Upper lobe of right lung (tissue), 1 donor: ENCODE data around the gene CTBP2. TPM values are rescaled to one million over a fixed set of nuclear protein-coding genes. Genes with fewer than 3 reads are reported as not detected.
A peak's percentile ranks its signal among the peaks of the same experiment; 100 is the strongest.

Experiments used
- ATAC-seq: fragments of 200-7000 bp; cut with Tn5 transposase; one replicate; pipeline ENCODE4 v1.9.1; 2020; ENCODE audit warnings: mild to moderate bottlenecking, moderate library complexity
- DNase-seq: peaks from one replicate; pipeline ENCODE4 v3.0.0-alpha.2; 2020
- H3K27ac ChIP-seq: fragments of 200-600 bp; one replicate; pipeline ENCODE4 v1.8.0; 2022
- H3K27me3 ChIP-seq: fragments of 200-600 bp; one replicate; pipeline ENCODE4 v1.8.0; 2022; ENCODE audit warnings: mild to moderate bottlenecking
- H3K36me3 ChIP-seq: fragments of 200-600 bp; one replicate; pipeline ENCODE4 v1.8.0; 2022
- H3K4me1 ChIP-seq: fragments of 200-600 bp; one replicate; pipeline ENCODE4 v1.8.0; 2022
- H3K4me3 ChIP-seq: fragments of 200-600 bp; one replicate; pipeline ENCODE4 v1.8.0; 2022; ENCODE audit warnings: mild to moderate bottlenecking
- H3K9me3 ChIP-seq: fragments of 200-600 bp; one replicate; pipeline ENCODE4 v1.8.0; 2022
- CTCF ChIP-seq: fragments of 200-600 bp; IDR thresholded peaks from one replicate; pipeline ENCODE4 v1.8.0; 2022; ENCODE audit warnings: antibody characterized with exemption
- intact Hi-C: fragments of 100-400 bp; cut with DNase I; formaldehyde crosslinking; loops from one replicate; pipeline ENCODE4 v1.11.0; 2022
- total RNA-seq: library from RNA; stranded (reverse); fragmentation: NEBNext Ultra II Directional; extraction: Animal tissue kit (Norgen Biotek cat#: 25700); gene quantifications from one replicate; pipeline ENCODE4 v1.2.1, GENCODE V29; 2021
- donor health status: DM: no; HTN: yes; CAD: no; lungs with severe emphysema.

Gene CTBP2
- total RNA-seq, 1 donor from 2014 or later: 66.7 TPM

DNA sequence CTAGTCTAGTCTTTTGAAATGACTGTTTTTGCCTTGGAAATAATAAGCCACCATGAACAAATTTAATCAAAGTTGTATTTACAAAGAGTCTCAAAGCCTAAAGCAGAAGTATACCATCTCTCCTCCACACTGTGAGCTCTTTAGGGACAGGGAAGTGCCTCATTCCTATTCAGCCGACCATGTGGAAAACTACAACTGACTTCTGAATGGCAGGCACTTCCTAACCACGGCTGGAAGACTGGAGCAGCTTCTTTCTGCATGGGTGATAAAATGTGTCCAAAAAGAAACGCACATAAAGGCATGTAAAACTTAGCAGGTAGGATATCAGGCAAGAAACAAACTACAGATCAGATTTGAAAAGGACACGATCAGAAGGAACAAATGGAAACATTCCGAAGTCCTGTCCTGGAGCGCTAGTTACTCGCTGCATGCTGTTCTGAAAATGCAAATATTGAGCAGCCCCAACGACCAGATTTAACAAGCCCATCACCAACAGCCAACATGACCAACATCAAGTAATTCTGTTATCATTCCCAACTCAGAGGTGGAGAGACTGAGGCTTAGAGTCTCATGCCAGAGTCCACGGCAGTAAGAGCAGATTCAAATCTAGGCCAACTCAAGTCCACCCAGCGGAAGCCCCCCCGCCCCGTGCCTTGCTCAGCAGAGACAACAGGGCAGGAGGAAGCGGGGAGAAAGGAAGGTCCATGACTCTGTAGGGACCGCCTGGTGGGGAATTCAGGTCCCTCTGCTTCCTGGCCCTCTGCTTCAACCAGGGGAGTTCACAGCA is 26.5 kb downstream of the CTBP2 start:
- Histone ChIP-seq H3K4me1 (peaks cover 18% of the 10 kb centered on the region), H3K27ac (no peak overlapping the region), H3K27me3 (no peaks in the 10 kb centered on the region), H3K9me3 (no peaks in the 10 kb centered on the region), H3K4me3 (no peak overlapping the region), H3K36me3 (peaks cover 25% of the 10 kb centered on the region)
- DNase-seq (peak; percentile 31), ATAC-seq (no peak)
- intact Hi-C loops: no loop called here
- no peak for TF ChIP-seq CTCF

DNA sequence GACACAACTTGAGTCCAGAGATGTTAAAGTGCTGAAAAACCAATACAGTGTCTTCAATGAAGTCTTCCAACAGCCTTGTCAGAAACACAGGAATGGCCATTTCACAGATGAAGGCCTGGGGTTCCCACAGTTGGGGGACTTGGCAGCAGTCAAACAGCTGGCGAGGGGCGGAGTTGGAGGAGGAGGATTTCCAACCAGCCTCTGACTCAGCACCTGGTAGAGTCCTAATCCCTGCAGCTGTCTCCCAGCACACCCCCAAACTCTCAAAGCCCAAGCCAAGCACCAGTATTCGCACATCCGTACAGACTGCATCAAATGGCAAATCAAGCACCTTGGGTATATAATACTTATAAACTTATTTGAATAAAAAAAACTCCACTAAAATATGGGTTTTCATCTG is 28.0 kb downstream of the CTBP2 start:
- Histone ChIP-seq H3K9me3 (no peaks in the 10 kb centered on the region), H3K4me3 (no peak overlapping the region), H3K36me3 (peaks cover 16% of the 10 kb centered on the region), H3K27ac (no peak overlapping the region), H3K4me1 (peaks cover 8% of the 10 kb centered on the region), H3K27me3 (no peaks in the 10 kb centered on the region)
- no peak for TF ChIP-seq CTCF
- ATAC-seq: no peak
- intact Hi-C loops: no loop called here
- DNase-seq: peak; percentile 27

GRCh38 chr10:125130916-125131315 is 29.4 kb downstream of the CTBP2 start:
- Histone ChIP-seq H3K27ac (no peak overlapping the region), H3K4me1 (no peaks in the 10 kb centered on the region), H3K36me3 (peaks cover 13% of the 10 kb centered on the region), H3K4me3 (no peak overlapping the region), H3K9me3 (no peaks in the 10 kb centered on the region), H3K27me3 (no peaks in the 10 kb centered on the region)
- intact Hi-C loops: no loop called here
- TF ChIP-seq CTCF: no peak
- ATAC-seq (no peak), DNase-seq (peak; percentile 52)

DNA sequence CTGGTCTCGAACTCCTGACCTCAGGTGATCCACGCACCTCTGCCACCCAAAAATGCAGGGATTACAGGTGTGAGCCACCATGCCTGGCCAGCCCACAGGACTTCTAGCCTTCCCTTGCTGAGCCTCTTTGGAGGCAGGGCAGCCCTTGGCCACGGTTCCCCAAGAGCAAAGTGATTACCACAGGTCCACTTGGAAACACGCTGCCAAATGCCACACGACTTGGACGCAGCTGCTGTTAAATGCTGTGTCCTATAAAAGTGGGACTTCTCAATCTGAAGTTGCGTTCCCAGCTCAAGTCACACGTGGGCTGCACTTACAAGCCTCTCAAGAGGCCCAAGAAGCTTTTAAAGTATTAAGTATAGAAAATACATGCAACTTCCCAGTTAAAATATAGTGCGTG is 30.1 kb downstream of the CTBP2 start:
- no peak for TF ChIP-seq CTCF
- DNase-seq (peak; percentile 39), ATAC-seq (no peak)
- peaks cover 13% of the 10 kb centered on the region for H3K36me3 ChIP-seq
- H3K27ac ChIP-seq: no peak overlapping the region
- intact Hi-C loops: no loop called here
- no peaks in the 10 kb centered on the region for H3K4me1 ChIP-seq
- no peaks in the 10 kb centered on the region for H3K27me3 ChIP-seq
- no peaks in the 10 kb centered on the region for H3K9me3 ChIP-seq
- no peak overlapping the region for H3K4me3 ChIP-seq

DNA sequence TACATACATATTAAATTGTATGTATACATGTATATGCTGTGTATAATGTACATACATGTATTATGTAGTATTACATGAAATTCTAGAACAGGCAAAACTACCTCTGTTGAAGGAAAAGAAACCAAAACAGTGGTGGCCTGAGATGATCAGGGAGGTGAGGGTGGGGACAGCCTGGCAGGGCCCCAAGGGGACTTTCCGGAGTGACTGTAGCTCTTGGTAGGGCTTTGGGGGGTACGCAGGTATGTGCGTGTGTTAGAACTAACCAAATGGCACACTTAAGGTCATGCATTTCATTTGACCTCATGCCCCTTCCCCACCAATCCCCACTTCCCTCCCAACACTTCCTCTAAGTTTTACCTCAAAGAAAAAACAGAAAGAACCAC is 31.3 kb downstream of the CTBP2 start:
- Histone ChIP-seq H3K27me3 (no peaks in the 10 kb centered on the region), H3K27ac (no peak overlapping the region), H3K4me1 (peaks cover 10% of the 10 kb centered on the region), H3K4me3 (no peak overlapping the region), H3K36me3 (peaks cover 13% of the 10 kb centered on the region), H3K9me3 (no peaks in the 10 kb centered on the region)
- ATAC-seq (no peak), DNase-seq (no peak)
- intact Hi-C loops: no loop called here
- TF ChIP-seq CTCF: no peak
